ENCODE results near the gene TIA1.

DNA sequence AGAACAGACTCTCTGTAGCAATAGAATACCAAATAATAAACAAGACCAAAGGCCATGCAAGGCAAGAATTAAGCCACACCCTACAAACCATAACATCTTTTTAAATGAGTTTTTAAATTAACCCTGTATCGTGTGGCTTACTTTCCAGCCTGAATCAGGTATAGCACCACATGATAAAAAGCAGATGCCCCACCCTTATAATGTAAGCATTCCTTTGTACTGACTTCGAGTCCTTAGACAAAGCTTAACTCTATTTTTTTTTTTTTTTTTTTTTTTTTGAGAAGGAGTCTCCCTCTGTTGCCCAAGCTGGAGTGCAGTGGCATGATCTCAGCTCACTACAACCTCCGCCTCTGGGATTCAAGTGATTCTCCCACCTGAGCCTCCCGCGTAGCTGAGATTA is 55.9 kb downstream of the TIA1 start:
- TF ChIP-seq, protein P1, sequence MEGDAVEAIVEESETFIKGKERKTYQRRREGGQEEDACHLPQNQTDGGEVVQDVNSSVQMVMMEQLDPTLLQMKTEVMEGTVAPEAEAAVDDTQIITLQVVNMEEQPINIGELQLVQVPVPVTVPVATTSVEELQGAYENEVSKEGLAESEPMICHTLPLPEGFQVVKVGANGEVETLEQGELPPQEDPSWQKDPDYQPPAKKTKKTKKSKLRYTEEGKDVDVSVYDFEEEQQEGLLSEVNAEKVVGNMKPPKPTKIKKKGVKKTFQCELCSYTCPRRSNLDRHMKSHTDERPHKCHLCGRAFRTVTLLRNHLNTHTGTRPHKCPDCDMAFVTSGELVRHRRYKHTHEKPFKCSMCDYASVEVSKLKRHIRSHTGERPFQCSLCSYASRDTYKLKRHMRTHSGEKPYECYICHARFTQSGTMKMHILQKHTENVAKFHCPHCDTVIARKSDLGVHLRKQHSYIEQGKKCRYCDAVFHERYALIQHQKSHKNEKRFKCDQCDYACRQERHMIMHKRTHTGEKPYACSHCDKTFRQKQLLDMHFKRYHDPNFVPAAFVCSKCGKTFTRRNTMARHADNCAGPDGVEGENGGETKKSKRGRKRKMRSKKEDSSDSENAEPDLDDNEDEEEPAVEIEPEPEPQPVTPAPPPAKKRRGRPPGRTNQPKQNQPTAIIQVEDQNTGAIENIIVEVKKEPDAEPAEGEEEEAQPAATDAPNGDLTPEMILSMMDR (conservative IDR thresholded peaks at IDR 0.05 in 1 of 2, IDR thresholded peaks at IDR 0.05 in 1 of 2; ENCODE audit: low read depth in 1 of 2, low read length in 2 of 2) = no peak
- TF ChIP-seq EZH2 (IDR thresholded peaks at IDR 0.05; ENCODE audit: low read length, missing control alignments) = no peak

Measured in fibroblast of lung (primary cell).